Progenitor cell of endocrine pancreas (in vitro differentiated cells): ENCODE results near the gene ADTRP. TPM values are rescaled to one million over a fixed set of nuclear protein-coding genes. Genes with fewer than 3 reads are reported as not detected.

Source experiments
- DNase-seq: peaks from one replicate; pipeline ENCODE4 v3.0.0; 2021; ENCODE audit warnings: low spot score; ENCODE audit not compliant: unreplicated experiment
- H3K27ac Mint-ChIP-seq: 2 replicates; pipeline ENCODE4 v1.8.0; 2021; ENCODE audit warnings: mild to moderate bottlenecking, moderate library complexity, mixed read lengths
- H3K27me3 Mint-ChIP-seq: 2 replicates; pipeline ENCODE4 v1.8.0; 2021; ENCODE audit warnings: mixed read lengths
- H3K36me3 Mint-ChIP-seq: 2 replicates; pipeline ENCODE4 v1.8.0; 2022; ENCODE audit warnings: mixed read lengths; ENCODE audit not compliant: insufficient read depth
- H3K4me1 Mint-ChIP-seq: 2 replicates; pipeline ENCODE4 v1.8.0; 2021; ENCODE audit warnings: low read depth, mixed read lengths
- H3K4me3 Mint-ChIP-seq: 2 replicates; pipeline ENCODE4 v1.8.0; 2021; ENCODE audit warnings: low read depth, mild to moderate bottlenecking, moderate library complexity, mixed read lengths
- H3K9me3 Mint-ChIP-seq: 2 replicates; pipeline ENCODE4 v1.8.0; 2021; ENCODE audit warnings: low read depth, mixed read lengths
- CTCF ChIP-seq: fragments of 200-600 bp; sonication (generic); IDR thresholded peaks from one replicate; pipeline ENCODE4 v1.5.0; 2021; ENCODE audit warnings: antibody characterized with exemption, mild to moderate bottlenecking; ENCODE audit not compliant: unreplicated experiment
- total RNA-seq: library from RNA; stranded (reverse); gene quantifications from 2 replicates; pipeline ENCODE4 v1.2.1, GENCODE V29; 2021

Gene ADTRP
- total RNA-seq, 1 donor from 2014 or later: not detected

- Mint-ChIP-seq H3K27me3 (no peaks in the 10 kb centered on the region), H3K9me3 (peaks cover 6% of the 10 kb centered on the region), H3K27ac (no peak overlapping the region), H3K4me3 (peak overlapping the region; percentile 10), H3K4me1 (peaks cover 42% of the 10 kb centered on the region), H3K36me3 (no peaks in the 10 kb centered on the region)
- DNase-seq: no peak
- TF ChIP-seq CTCF: no peak
Observed at GRCh38 chr6:11761744-11762620, 16.6 kb downstream of the ADTRP start.

- H3K4me1 Mint-ChIP-seq: peaks cover 37% of the 10 kb centered on the region
- H3K27me3 Mint-ChIP-seq: no peaks in the 10 kb centered on the region
- no peak for TF ChIP-seq CTCF
- H3K9me3 Mint-ChIP-seq: peaks cover 6% of the 10 kb centered on the region
- H3K27ac Mint-ChIP-seq: no peak overlapping the region
- no peaks in the 10 kb centered on the region for H3K36me3 Mint-ChIP-seq
- no peak for DNase-seq
- H3K4me3 Mint-ChIP-seq: no peak overlapping the region
Observed at GRCh38 chr6:11760015-11760473, 18.6 kb downstream of the ADTRP start.

- no peak for TF ChIP-seq CTCF
- no peak for DNase-seq
- H3K4me3 Mint-ChIP-seq: no peak overlapping the region
- H3K9me3 Mint-ChIP-seq: peaks cover 6% of the 10 kb centered on the region
- no peak overlapping the region for H3K27ac Mint-ChIP-seq
- peaks cover 32% of the 10 kb centered on the region for H3K4me1 Mint-ChIP-seq
- H3K36me3 Mint-ChIP-seq: no peaks in the 10 kb centered on the region
- peaks cover 4% of the 10 kb centered on the region for H3K27me3 Mint-ChIP-seq
Observed at GRCh38 chr6:11758878-11759277, 19.7 kb downstream of the ADTRP start.

- peaks cover 4% of the 10 kb centered on the region for H3K27me3 Mint-ChIP-seq
- no peaks in the 10 kb centered on the region for H3K36me3 Mint-ChIP-seq
- H3K9me3 Mint-ChIP-seq: peaks cover 6% of the 10 kb centered on the region
- H3K4me3 Mint-ChIP-seq: no peak overlapping the region
- no peak overlapping the region for H3K27ac Mint-ChIP-seq
- no peak for TF ChIP-seq CTCF
- H3K4me1 Mint-ChIP-seq: peaks cover 12% of the 10 kb centered on the region
- no peak for DNase-seq
Observed at GRCh38 chr6:11756726-11757125, 21.9 kb downstream of the ADTRP start.

GRCh38 chr6:11756292-11756691, 22.3 kb downstream of the ADTRP start:
- Mint-ChIP-seq H3K4me3 (no peak overlapping the region), H3K36me3 (no peaks in the 10 kb centered on the region), H3K4me1 (peaks cover 11% of the 10 kb centered on the region), H3K27ac (no peak overlapping the region), H3K9me3 (peaks cover 6% of the 10 kb centered on the region), H3K27me3 (peaks cover 4% of the 10 kb centered on the region)
- no peak for DNase-seq
- no peak for TF ChIP-seq CTCF
